Measurements from ENCODE around the gene BCO2.

Gene BCO2

DNA sequence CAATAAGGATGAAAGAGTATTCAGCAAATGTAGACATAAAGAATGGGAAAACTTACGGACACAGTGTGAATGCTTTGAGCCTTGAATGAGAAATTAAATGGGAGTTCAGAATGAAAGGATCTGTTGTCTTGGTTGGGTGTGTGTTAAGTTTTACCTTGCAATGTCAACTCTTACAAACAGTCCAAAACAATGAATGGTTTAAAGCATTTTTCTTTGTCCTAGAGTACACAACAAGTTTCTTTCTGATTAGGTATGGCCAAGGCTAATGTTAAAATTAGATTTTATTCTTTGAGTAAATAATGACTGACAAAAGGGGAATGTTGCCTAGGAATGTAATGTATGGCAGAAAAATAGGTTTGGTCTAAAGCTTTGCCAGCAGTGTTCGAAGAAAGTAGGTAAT is 53.4 kb downstream of the BCO2 start:
- Histone ChIP-seq H3K27ac (ENCODE audit: low read depth, low read length) (no peak overlapping the region), H3K4me1 (ENCODE audit: control insufficient read depth, insufficient read depth, low read length) (peaks cover 6% of the 10 kb centered on the region; the same call in 1 of the 2 replicates), H3K27me3 (ENCODE audit: control insufficient read depth, insufficient read depth, low read length) (peaks cover 4% of the 10 kb centered on the region; the same call in 1 of the 2 replicates), H3K9me3 (ENCODE audit: control insufficient read depth, insufficient read depth, low read length) (no peaks in the 10 kb centered on the region), H3K9ac (ENCODE audit: low read depth, low read length) (no peak overlapping the region), H3K36me3 (ENCODE audit: control insufficient read depth, insufficient read depth, low read length) (peaks cover 43% of the 10 kb centered on the region), H3K4me3 (ENCODE audit: low read depth, low read length) (no peak overlapping the region)

DNA sequence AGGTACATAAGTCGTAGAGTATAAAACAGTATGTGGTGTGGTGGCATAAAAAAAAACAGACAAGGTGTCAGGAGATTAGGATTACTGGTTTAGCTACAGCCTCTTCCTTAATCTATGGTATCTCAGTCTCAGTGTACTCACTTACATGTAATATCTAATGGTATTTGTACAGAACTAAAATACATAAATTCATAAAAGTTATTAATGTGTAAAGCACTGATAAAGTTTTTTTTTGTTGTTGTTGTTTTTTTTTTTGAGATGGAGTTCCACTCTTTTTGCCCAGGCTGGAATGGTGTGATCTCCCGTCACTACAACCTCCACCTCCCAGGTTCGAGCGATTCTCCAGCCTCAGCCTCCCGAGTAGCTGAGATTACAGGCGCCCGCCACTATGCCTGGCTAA is 53.8 kb downstream of the BCO2 start:
- Histone ChIP-seq H3K36me3 (ENCODE audit: control insufficient read depth, insufficient read depth, low read length) (peaks cover 46% of the 10 kb centered on the region), H3K27ac (ENCODE audit: low read depth, low read length) (no peak overlapping the region), H3K4me1 (ENCODE audit: control insufficient read depth, insufficient read depth, low read length) (peaks cover 6% of the 10 kb centered on the region; the same call in 1 of the 2 replicates), H3K9ac (ENCODE audit: low read depth, low read length) (no peak overlapping the region), H3K9me3 (ENCODE audit: control insufficient read depth, insufficient read depth, low read length) (no peaks in the 10 kb centered on the region), H3K27me3 (ENCODE audit: control insufficient read depth, insufficient read depth, low read length) (no peaks in the 10 kb centered on the region), H3K4me3 (ENCODE audit: low read depth, low read length) (no peak overlapping the region)

GRCh38 chr11:112229746-112230433 is 54.6 kb downstream of the BCO2 start:
- peaks cover 6% of the 10 kb centered on the region; the same call in 1 of the 2 replicates for H3K4me1 ChIP-seq (ENCODE audit: control insufficient read depth, insufficient read depth, low read length)
- no peak overlapping the region for H3K9ac ChIP-seq (ENCODE audit: low read depth, low read length)
- no peak overlapping the region for H3K4me3 ChIP-seq (ENCODE audit: low read depth, low read length)
- H3K27ac ChIP-seq (ENCODE audit: low read depth, low read length): no peak overlapping the region
- no peaks in the 10 kb centered on the region for H3K27me3 ChIP-seq (ENCODE audit: control insufficient read depth, insufficient read depth, low read length)
- H3K9me3 ChIP-seq (ENCODE audit: control insufficient read depth, insufficient read depth, low read length): no peaks in the 10 kb centered on the region
- peaks cover 50% of the 10 kb centered on the region for H3K36me3 ChIP-seq (ENCODE audit: control insufficient read depth, insufficient read depth, low read length)

GRCh38 chr11:112231952-112232351 is 56.6 kb downstream of the BCO2 start:
- Histone ChIP-seq H3K36me3 (ENCODE audit: control insufficient read depth, insufficient read depth, low read length) (peaks cover 66% of the 10 kb centered on the region), H3K27ac (ENCODE audit: low read depth, low read length) (no peak overlapping the region)

GRCh38 chr11:112235750-112236390 is 60.6 kb downstream of the BCO2 start:
- no peaks in the 10 kb centered on the region; the same call in 1 of the 2 replicates for H3K4me1 ChIP-seq (ENCODE audit: control insufficient read depth, insufficient read depth, low read length)
- no peak overlapping the region for H3K9ac ChIP-seq (ENCODE audit: low read depth, low read length)
- no peak overlapping the region for H3K27ac ChIP-seq (ENCODE audit: low read depth, low read length)
- H3K4me3 ChIP-seq (ENCODE audit: low read depth, low read length): no peak overlapping the region
- H3K9me3 ChIP-seq (ENCODE audit: control insufficient read depth, insufficient read depth, low read length): no peaks in the 10 kb centered on the region
- H3K36me3 ChIP-seq (ENCODE audit: control insufficient read depth, insufficient read depth, low read length): peaks cover 56% of the 10 kb centered on the region
- no peaks in the 10 kb centered on the region for H3K27me3 ChIP-seq (ENCODE audit: control insufficient read depth, insufficient read depth, low read length)

More at GRCh38 chr11:112231952-112232351, 56.6 kb downstream of the BCO2 start:
- Histone ChIP-seq H3K4me3 (ENCODE audit: low read depth, low read length) (no peak overlapping the region), H3K9me3 (ENCODE audit: control insufficient read depth, insufficient read depth, low read length) (no peaks in the 10 kb centered on the region), H3K27me3 (ENCODE audit: control insufficient read depth, insufficient read depth, low read length) (no peaks in the 10 kb centered on the region), H3K9ac (ENCODE audit: low read depth, low read length) (no peak overlapping the region), H3K4me1 (ENCODE audit: control insufficient read depth, insufficient read depth, low read length) (peaks cover 6% of the 10 kb centered on the region; the same call in 1 of the 2 replicates)

DNA sequence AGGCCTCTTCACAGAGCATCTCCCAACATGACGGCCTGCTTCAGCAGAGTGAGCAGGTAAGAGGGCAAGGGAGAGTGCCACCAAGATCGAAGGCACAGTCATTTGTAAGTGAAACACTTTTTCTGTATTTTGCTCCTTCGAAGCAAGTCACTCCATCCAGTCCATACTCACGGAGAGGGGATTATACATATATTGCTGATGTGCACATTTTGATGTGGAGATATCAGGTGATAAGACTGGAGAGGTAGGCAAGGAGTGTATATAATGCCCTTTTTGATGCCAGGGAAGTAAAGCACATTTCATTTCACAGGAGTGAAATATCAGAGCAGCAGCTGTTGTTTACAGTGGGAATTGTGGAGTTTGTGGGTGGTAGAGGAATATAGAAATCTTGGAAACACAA is 62.1 kb downstream of the BCO2 start:
- H3K4me3 ChIP-seq (ENCODE audit: low read depth, low read length): no peak overlapping the region
- no peak overlapping the region for H3K9ac ChIP-seq (ENCODE audit: low read depth, low read length)
- no peaks in the 10 kb centered on the region for H3K9me3 ChIP-seq (ENCODE audit: control insufficient read depth, insufficient read depth, low read length)
- no peaks in the 10 kb centered on the region; the same call in 1 of the 2 replicates for H3K4me1 ChIP-seq (ENCODE audit: control insufficient read depth, insufficient read depth, low read length)
- no peaks in the 10 kb centered on the region for H3K27me3 ChIP-seq (ENCODE audit: control insufficient read depth, insufficient read depth, low read length)
- H3K27ac ChIP-seq (ENCODE audit: low read depth, low read length): no peak overlapping the region
- H3K36me3 ChIP-seq (ENCODE audit: control insufficient read depth, insufficient read depth, low read length): peaks cover 49% of the 10 kb centered on the region

- H3K27me3 ChIP-seq (ENCODE audit: control insufficient read depth, insufficient read depth, low read length): no peaks in the 10 kb centered on the region
- H3K9ac ChIP-seq (ENCODE audit: low read depth, low read length): no peak overlapping the region
- no peak overlapping the region for H3K4me3 ChIP-seq (ENCODE audit: low read depth, low read length)
- H3K36me3 ChIP-seq (ENCODE audit: control insufficient read depth, insufficient read depth, low read length): peaks cover 43% of the 10 kb centered on the region
- no peaks in the 10 kb centered on the region for H3K9me3 ChIP-seq (ENCODE audit: control insufficient read depth, insufficient read depth, low read length)
- H3K27ac ChIP-seq (ENCODE audit: low read depth, low read length): no peak overlapping the region
- H3K4me1 ChIP-seq (ENCODE audit: control insufficient read depth, insufficient read depth, low read length): no peaks in the 10 kb centered on the region
Observed at GRCh38 chr11:112238041-112238440, 62.7 kb downstream of the BCO2 start.

GRCh38 chr11:112241486-112241885 is 66.2 kb downstream of the BCO2 start:
- Histone ChIP-seq H3K4me3 (ENCODE audit: low read depth, low read length) (no peak overlapping the region), H3K27me3 (ENCODE audit: control insufficient read depth, insufficient read depth, low read length) (no peaks in the 10 kb centered on the region), H3K27ac (ENCODE audit: low read depth, low read length) (no peak overlapping the region), H3K9ac (ENCODE audit: low read depth, low read length) (no peak overlapping the region), H3K36me3 (ENCODE audit: control insufficient read depth, insufficient read depth, low read length) (peaks cover 17% of the 10 kb centered on the region), H3K9me3 (ENCODE audit: control insufficient read depth, insufficient read depth, low read length) (peaks cover 12% of the 10 kb centered on the region), H3K4me1 (ENCODE audit: control insufficient read depth, insufficient read depth, low read length) (no peaks in the 10 kb centered on the region)

DNA sequence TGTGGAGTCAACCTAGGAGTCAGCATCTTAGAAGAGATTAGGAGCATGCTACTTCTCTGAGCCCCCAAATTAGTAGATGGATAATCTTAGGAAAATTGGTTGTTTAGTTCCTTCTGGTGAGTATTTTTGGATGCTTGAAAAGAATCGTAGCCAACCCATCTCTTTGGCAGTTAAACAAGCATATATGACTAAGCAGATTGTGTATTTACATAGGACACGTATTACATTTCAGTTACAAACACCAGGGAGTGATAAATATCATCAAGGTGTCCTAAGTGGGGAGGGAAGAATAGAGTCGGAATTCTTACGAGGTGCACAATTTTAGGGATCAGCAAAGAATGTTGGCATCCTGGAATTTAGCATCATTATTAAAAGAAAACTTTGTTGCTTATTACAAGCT is 71.9 kb downstream of the BCO2 start:
- Histone ChIP-seq H3K9ac (ENCODE audit: low read depth, low read length) (no peak overlapping the region), H3K4me1 (ENCODE audit: control insufficient read depth, insufficient read depth, low read length) (no peaks in the 10 kb centered on the region), H3K9me3 (ENCODE audit: control insufficient read depth, insufficient read depth, low read length) (peaks cover 12% of the 10 kb centered on the region), H3K4me3 (ENCODE audit: low read depth, low read length) (no peak overlapping the region), H3K27me3 (ENCODE audit: control insufficient read depth, insufficient read depth, low read length) (no peaks in the 10 kb centered on the region), H3K27ac (ENCODE audit: low read depth, low read length) (no peak overlapping the region), H3K36me3 (ENCODE audit: control insufficient read depth, insufficient read depth, low read length) (no peaks in the 10 kb centered on the region)

DNA sequence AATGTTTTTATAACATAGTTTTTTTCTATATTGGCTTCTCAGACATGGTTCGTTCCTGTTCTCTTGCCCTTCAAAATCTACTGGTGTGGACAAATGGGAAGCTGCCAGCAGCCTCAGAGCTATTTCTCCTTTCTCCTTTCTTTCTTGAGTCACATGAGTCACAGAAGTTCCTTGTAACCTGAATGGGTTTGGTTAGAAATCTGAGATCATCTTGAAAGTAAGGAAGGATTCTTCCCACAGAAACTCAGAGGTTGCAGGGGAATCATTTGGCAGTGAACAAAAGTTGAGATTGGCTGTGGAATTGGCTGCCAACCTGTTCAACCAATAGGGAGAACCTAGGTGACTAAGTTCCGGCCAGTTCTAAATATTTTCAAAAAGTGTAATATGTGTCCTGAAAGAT is 72.9 kb downstream of the BCO2 start:
- Histone ChIP-seq H3K4me1 (ENCODE audit: control insufficient read depth, insufficient read depth, low read length) (no peaks in the 10 kb centered on the region), H3K9me3 (ENCODE audit: control insufficient read depth, insufficient read depth, low read length) (peaks cover 11% of the 10 kb centered on the region), H3K4me3 (ENCODE audit: low read depth, low read length) (no peak overlapping the region), H3K27me3 (ENCODE audit: control insufficient read depth, insufficient read depth, low read length) (no peaks in the 10 kb centered on the region), H3K36me3 (ENCODE audit: control insufficient read depth, insufficient read depth, low read length) (no peaks in the 10 kb centered on the region), H3K27ac (ENCODE audit: low read depth, low read length) (no peak overlapping the region), H3K9ac (ENCODE audit: low read depth, low read length) (no peak overlapping the region)

DNA sequence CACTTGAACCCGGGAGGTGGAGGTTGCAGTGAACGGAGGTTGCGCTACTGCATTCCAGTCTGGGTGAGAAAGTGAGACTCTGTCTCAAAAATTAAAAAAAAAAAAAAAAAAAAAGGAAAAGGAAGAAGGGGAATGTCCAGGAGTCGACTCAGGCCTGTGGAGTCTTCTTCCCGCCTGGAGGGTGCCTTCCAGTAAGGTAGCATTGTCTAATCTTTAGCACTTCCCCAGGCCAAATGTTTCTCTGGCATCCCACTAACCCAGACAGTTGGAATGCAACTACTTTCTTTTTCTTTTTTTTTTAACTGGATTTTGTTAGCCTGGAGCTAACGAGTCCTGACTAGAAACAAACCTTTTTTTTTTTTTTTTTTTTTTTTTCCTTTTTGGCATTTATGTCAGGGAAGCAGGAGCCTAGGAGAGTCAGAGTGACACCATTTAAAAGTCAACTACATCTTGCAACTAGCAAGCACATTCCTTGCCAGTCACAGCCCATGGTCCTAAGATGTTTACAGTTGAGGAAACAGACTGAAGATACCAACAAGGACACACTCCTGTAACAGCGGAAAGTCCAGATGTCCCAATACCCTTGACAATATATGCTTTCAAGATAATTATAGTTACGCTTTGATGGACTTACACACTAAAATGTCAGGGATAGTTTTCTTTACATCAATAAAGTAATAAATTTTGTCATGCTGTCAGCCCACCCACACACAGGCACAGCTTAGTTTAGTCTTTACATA is 74.7 kb downstream of the BCO2 start:
- H3K27me3 ChIP-seq (ENCODE audit: control insufficient read depth, insufficient read depth, low read length): no peaks in the 10 kb centered on the region
- no peak overlapping the region for H3K9ac ChIP-seq (ENCODE audit: low read depth, low read length)
- H3K36me3 ChIP-seq (ENCODE audit: control insufficient read depth, insufficient read depth, low read length): no peaks in the 10 kb centered on the region

More for the DNA sequence above, 74.7 kb downstream of the BCO2 start:
- Histone ChIP-seq H3K27ac (ENCODE audit: low read depth, low read length) (no peak overlapping the region), H3K9me3 (ENCODE audit: control insufficient read depth, insufficient read depth, low read length) (no peaks in the 10 kb centered on the region), H3K4me1 (ENCODE audit: control insufficient read depth, insufficient read depth, low read length) (no peaks in the 10 kb centered on the region), H3K4me3 (ENCODE audit: low read depth, low read length) (no peak overlapping the region)

Data from HUES48 (cell line).